OCI-LY3 (cell line): ENCODE data around the gene STAP1.

Source experiments
- H2AFZ ChIP-seq: fragments of 200-600, 300-600 bp; shearing (Covaris generic); 2 replicates; pipeline ENCODE4 v1.6.0; 2014; ENCODE audit warnings: antibody characterized with exemption, low read depth, low read length
- H3K27ac ChIP-seq: fragments of 200-600, 300-600 bp; sonication (generic); 2 replicates; pipeline ENCODE4 v1.5.1; 2014; ENCODE audit warnings: mild to moderate bottlenecking, low read length, moderate library complexity, mixed read lengths
- H3K27me3 ChIP-seq: fragments of 200-600, 300-600 bp; sonication (generic); 2 replicates; pipeline ENCODE4 v1.6.1; 2014; ENCODE audit warnings: low read depth, low read length, mixed read lengths
- H3K36me3 ChIP-seq: fragments of 200-600, 300-600 bp; sonication (generic); replicated peaks from 2 replicates; pipeline ENCODE3; 2014; ENCODE audit warnings: low read depth, low read length, mixed read lengths
- H3K4me1 ChIP-seq: fragments of 300-600, 200-600 bp; sonication (generic); 2 replicates; pipeline ENCODE4 v1.6.1; 2014; ENCODE audit warnings: low read length, mixed read lengths
- H3K4me2 ChIP-seq: fragments of 200-600, 300-600 bp; sonication (generic); 2 replicates; pipeline ENCODE4 v1.6.1; 2014; ENCODE audit warnings: low read length, mixed read lengths
- H3K4me3 ChIP-seq: fragments of 300-600, 200-600 bp; sonication (generic); 2 replicates; pipeline ENCODE4 v1.5.1; 2014; ENCODE audit warnings: antibody characterized with exemption, mild to moderate bottlenecking, low read length, moderate library complexity
- H3K79me2 ChIP-seq: fragments of 300-600, 200-600 bp; shearing (Covaris generic); 2 replicates; pipeline ENCODE4 v1.6.1; 2014; ENCODE audit warnings: mild to moderate bottlenecking, low read length, mixed read lengths
- H3K9ac ChIP-seq: fragments of 300-600, 200-600 bp; shearing (Covaris generic); 2 replicates; pipeline ENCODE4 v1.6.0; 2014; ENCODE audit warnings: mild to moderate bottlenecking, low read length, moderate library complexity
- H3K9me3 ChIP-seq: fragments of 200-600, 300-600 bp; shearing (Covaris generic); 2 replicates; pipeline ENCODE4 v1.6.1; 2014; ENCODE audit warnings: low read length, mixed read lengths; ENCODE audit not compliant: insufficient read depth
- H4K20me1 ChIP-seq: fragments of 200-600, 300-600 bp; sonication (generic); 2 replicates; pipeline ENCODE4 v1.6.1; 2016; ENCODE audit warnings: low read length, mixed read lengths; ENCODE audit not compliant: insufficient read depth
- EZH2phosphoT487 ChIP-seq: fragments of 200-600 bp; shearing (Covaris generic); IDR thresholded peaks from 2 replicates; pipeline ENCODE4 v1.6.1; 2018; ENCODE audit warnings: antibody characterized with exemption, mixed run types, low read depth
- TF ChIP-seq, protein P1 (sequence below): fragments of 200-600, 300-600 bp; sonication (generic); IDR thresholded peaks from 2 replicates; pipeline ENCODE4 v1.5.1; 2014; ENCODE audit warnings: antibody characterized with exemption, low read length, low read depth

The STAP1 gene

DNA sequence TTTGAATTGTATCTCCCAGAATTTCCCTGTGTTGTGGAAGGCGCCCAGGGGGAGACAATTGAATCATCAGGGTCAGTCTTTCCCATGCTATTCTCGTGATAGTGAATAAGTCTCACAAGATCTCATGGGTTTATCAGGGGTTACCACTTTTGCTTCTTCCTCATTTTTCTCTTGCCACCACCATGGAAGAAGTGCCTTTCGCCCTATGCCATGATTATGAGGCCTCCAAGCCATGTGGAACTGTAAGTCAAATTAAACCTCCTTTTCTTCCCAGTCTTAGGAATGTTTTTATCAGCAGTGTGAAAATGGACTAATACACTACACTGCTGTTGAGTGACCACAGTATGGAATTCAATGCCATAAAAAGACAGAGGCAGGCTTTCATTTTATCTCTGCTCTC is 25.4 kb upstream of the STAP1 start:
- Histone ChIP-seq H4K20me1 (no peaks in the 10 kb centered on the region), H3K36me3 (peaks cover 48% of the 10 kb centered on the region), H2AFZ (no peak overlapping the region), H3K27ac (no peak overlapping the region), H3K4me2 (no peak overlapping the region), H3K27me3 (no peaks in the 10 kb centered on the region), H3K79me2 (peaks cover 10% of the 10 kb centered on the region; the same call in 1 of the 2 replicates), H3K4me3 (no peak overlapping the region), H3K4me1 (no peaks in the 10 kb centered on the region), H3K9ac (no peak overlapping the region), H3K9me3 (no peaks in the 10 kb centered on the region)
- no peak for TF ChIP-seq EZH2phosphoT487
- TF ChIP-seq, protein P1, sequence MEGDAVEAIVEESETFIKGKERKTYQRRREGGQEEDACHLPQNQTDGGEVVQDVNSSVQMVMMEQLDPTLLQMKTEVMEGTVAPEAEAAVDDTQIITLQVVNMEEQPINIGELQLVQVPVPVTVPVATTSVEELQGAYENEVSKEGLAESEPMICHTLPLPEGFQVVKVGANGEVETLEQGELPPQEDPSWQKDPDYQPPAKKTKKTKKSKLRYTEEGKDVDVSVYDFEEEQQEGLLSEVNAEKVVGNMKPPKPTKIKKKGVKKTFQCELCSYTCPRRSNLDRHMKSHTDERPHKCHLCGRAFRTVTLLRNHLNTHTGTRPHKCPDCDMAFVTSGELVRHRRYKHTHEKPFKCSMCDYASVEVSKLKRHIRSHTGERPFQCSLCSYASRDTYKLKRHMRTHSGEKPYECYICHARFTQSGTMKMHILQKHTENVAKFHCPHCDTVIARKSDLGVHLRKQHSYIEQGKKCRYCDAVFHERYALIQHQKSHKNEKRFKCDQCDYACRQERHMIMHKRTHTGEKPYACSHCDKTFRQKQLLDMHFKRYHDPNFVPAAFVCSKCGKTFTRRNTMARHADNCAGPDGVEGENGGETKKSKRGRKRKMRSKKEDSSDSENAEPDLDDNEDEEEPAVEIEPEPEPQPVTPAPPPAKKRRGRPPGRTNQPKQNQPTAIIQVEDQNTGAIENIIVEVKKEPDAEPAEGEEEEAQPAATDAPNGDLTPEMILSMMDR = no peak

DNA sequence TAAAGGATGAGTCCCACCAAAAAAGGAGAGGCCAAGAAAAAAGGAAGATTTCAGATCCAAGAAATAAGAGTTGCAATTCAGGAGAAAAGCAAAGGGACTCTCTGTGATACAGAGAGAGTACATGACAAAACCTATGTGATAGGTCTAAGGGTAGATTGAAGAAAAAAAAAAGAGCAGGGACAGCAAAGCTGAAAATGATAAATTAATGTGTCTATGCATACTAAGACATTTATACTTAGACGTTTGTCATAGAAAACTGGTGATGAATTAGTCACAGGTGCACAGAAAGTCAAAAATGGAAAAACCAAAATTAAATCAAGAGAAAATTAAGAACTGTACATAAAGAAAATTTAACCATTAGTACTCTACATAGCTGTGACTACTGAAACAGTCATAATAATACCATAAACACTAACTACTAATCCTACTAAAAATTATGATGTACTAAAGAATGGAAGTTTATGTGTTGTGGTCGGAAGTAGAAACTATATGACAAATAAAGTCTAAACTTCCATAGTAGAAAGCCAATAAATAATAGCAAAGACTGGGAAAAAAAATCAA is 23.2 kb upstream of the STAP1 start:
- Histone ChIP-seq H3K4me3 (no peak overlapping the region), H3K9ac (no peak overlapping the region), H3K9me3 (no peaks in the 10 kb centered on the region), H4K20me1 (0 out of 2 replicates have a peak, but pooled peaks cover 3% of the 10 kb centered on the region), H3K27ac (no peak overlapping the region), H3K27me3 (no peaks in the 10 kb centered on the region), H3K36me3 (peaks cover 63% of the 10 kb centered on the region), H3K79me2 (peaks cover 14% of the 10 kb centered on the region; the same call in 1 of the 2 replicates), H3K4me1 (no peaks in the 10 kb centered on the region), H2AFZ (no peak overlapping the region), H3K4me2 (no peak overlapping the region)
- TF ChIP-seq, protein P1 = no peak
- TF ChIP-seq EZH2phosphoT487 = no peak

DNA sequence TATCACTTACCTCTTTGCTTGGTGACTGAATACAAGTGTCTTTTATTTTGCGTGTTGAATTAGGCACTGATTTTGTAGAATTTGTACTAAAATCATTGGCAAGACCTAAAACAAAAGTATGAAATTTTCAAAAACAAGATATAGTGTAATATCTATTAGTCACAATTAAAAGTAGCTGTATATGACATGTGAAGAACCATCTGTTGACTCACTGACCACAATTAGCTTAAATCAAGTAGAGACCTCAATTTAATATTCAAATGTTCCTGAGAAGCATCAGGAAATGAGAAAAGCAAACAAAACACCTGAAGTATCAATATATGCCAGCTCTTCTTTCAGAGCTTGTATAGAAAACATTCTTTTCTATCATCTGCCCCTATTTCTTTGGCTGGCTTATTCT is 18.7 kb upstream of the STAP1 start:
- Histone ChIP-seq H2AFZ (no peak overlapping the region), H3K36me3 (peaks cover 53% of the 10 kb centered on the region), H3K9ac (no peak overlapping the region), H3K4me2 (no peak overlapping the region), H3K27me3 (no peaks in the 10 kb centered on the region), H3K4me3 (no peak overlapping the region), H3K9me3 (no peaks in the 10 kb centered on the region), H4K20me1 (0 out of 2 replicates have a peak, but pooled peaks cover 3% of the 10 kb centered on the region), H3K4me1 (peaks cover 6% of the 10 kb centered on the region), H3K79me2 (peaks cover 38% of the 10 kb centered on the region), H3K27ac (no peak overlapping the region)
- TF ChIP-seq, protein P1 = no peak

DNA sequence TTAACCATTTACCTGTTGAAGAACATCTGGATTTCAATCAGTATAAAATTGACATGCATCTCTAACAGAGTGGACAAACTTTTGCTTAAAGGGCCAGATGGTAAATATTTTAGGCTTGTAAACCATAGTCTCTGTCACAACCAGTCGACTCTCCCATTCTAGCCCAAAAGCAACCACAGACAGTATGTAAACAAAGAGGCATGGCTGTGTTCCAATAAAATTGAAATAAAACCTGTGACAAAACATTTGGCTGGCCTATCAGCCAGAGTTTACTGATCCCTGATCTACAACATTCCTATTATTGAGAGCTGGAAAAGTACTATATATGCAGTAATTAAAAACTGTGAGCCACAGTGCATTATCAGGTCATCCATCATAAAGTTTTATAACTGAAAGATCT is 16.5 kb upstream of the STAP1 start:
- Histone ChIP-seq H3K4me2 (no peak overlapping the region), H3K36me3 (peaks cover 36% of the 10 kb centered on the region)

More for the DNA sequence above, 16.5 kb upstream of the STAP1 start:
- TF ChIP-seq, protein P1 = no peak
- no peak for TF ChIP-seq EZH2phosphoT487
- H3K4me1 ChIP-seq = peaks cover 9% of the 10 kb centered on the region
- no peak overlapping the region for H2AFZ ChIP-seq
- H3K27me3 ChIP-seq = no peaks in the 10 kb centered on the region
- no peak overlapping the region for H3K4me3 ChIP-seq
- no peaks in the 10 kb centered on the region for H3K9me3 ChIP-seq
- 0 out of 2 replicates have a peak, but pooled peaks cover 3% of the 10 kb centered on the region for H4K20me1 ChIP-seq
- H3K79me2 ChIP-seq = peaks cover 42% of the 10 kb centered on the region
- no peak overlapping the region for H3K9ac ChIP-seq
- H3K27ac ChIP-seq = no peak overlapping the region
